ENCODE measurements around the gene SLC25A10.
"Not testable (repeated sequence)": the region's sequence is repeated elsewhere in the genome, so short reads cannot be mapped to it uniquely, and the experiment has no call there.

The SLC25A10 gene

DNA sequence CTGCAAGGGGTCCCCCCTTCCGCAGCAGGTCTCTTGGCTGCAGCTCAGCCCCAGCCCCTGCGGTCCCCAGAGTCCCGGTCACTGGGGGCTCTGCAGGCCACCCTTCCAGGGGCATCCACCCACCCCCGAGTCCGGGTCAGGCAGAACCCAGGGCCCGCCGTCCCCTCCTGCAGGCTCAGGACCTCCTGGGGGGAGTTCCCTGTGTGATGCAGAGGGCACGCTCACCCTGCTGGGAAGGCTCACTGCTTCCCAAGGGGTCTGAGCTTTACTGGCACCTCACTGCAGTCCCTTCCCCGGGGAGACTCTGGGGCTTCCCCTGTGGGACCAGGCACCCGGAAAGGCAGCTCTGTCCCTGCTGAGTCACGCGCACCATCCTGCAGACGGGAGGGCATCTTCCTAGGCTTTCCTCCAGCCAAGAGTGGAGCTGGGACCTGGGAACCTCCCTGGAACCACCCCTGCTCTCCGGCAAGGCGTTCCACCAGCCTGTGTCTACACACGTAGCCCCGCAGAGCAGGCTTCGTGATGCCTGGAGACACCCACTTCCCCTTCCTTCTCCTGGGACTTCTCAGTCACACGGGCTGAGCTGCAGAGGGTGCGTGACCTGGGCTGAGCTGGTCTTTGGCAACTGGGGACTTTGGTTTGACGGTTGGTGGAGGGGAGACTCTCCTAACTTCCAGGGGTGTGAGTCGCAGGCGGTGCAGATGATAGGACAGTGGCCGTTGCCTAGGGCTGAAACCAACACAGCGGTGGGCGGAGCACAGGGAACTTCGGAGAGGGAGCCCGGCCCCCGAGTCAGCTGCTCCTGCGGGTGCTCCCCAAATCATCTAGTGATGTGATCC is 23.4 kb downstream of the SLC25A10 start:
- Histone ChIP-seq H3K36me3 (ENCODE audit: insufficient read depth, low read depth, low read length) (no peaks in the 10 kb centered on the region), H3K9me3 (ENCODE audit: insufficient read depth, low read depth, low read length) (no peaks in the 10 kb centered on the region), H3K9ac (ENCODE audit: low read depth, low read length) (no peak overlapping the region), H3K4me1 (ENCODE audit: insufficient read depth, low read length) (no peaks in the 10 kb centered on the region; the same call in 1 of the 2 replicates), H3K27ac (ENCODE audit: low read length) (no peak overlapping the region), H3K27me3 (ENCODE audit: insufficient read depth, low read length) (no peaks in the 10 kb centered on the region), H3K4me3 (ENCODE audit: low read length) (no peak overlapping the region)

DNA sequence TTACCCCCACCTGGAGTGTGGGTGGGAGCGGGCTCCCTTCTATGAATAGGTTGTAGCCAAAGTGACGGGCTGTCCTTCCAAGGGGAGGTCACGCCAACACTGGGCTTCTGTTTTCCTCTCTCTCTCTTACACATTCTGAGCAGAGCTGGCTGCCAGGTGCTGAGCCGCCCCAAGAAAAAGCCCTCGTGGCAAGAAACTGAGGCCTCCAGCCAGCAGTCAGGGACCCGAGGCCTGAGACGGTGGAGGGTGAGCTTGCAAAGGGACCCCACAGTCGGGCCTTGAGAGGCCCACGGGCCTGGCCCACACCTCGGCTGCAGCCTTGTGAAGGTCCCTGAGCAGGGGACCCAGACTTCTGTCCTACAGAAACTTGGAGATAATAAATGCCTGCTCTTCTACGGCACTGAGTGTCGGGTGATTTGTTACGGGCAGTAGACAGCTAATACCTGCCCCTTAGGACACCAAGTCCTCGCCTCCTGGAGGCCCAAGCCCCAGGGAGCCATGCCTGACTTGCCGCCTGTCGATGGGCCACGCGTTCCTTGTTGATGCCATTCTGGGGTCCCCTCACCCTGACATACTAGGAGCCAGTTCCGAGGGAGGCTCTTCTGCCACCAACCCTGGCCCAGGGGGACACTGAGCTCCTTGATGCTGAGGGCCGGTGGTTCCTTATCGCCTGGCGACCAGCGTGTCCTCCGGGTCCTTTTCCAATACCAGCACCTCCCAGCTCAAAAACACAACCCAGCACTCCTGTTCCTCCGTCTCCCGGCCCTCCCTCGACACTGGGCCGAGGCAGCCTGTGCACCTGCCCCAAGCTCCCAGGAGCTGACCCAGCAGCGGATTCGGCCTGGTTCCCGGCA is 26.1 kb downstream of the SLC25A10 start:
- Histone ChIP-seq H3K4me3 (ENCODE audit: low read length) (no peak overlapping the region), H3K9ac (ENCODE audit: low read depth, low read length) (no peak overlapping the region), H3K27ac (ENCODE audit: low read length) (no peak overlapping the region), H3K27me3 (ENCODE audit: insufficient read depth, low read length) (no peaks in the 10 kb centered on the region), H3K9me3 (ENCODE audit: insufficient read depth, low read depth, low read length) (no peaks in the 10 kb centered on the region), H3K4me1 (ENCODE audit: insufficient read depth, low read length) (no peaks in the 10 kb centered on the region), H3K36me3 (ENCODE audit: insufficient read depth, low read depth, low read length) (no peaks in the 10 kb centered on the region)

DNA sequence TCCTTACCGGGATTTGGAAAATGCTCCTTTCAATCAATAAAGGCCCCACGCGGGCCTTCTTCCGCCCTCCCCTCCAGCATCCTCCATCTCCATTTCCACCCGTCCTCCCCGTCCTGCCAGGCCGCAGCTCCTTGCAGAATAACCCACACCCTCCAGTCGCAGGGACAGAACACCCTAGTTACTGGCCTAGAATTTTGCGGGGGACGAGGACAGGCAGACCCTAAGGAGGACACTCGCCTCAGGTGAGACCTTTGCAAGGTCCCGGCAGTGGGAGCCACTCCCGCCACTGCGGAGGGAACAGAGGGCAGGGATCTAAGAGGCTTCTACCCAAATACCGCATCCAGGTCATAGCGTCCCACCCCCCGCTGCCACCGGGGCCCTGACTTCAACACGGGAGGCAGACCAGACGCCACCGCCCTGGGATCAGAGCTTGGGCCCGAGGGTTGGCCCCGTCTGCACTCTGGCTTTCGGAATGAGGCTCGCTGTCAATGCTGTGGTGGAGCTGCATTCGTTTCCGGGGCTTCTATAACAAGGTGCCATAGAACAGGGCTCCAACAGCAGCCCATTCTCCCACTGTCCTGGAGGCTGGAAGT is 26.8 kb downstream of the SLC25A10 start:
- no peak overlapping the region for H3K27ac ChIP-seq (ENCODE audit: low read length)
- H3K4me3 ChIP-seq (ENCODE audit: low read length): no peak overlapping the region
- H3K4me1 ChIP-seq (ENCODE audit: insufficient read depth, low read length): no peaks in the 10 kb centered on the region
- no peaks in the 10 kb centered on the region for H3K27me3 ChIP-seq (ENCODE audit: insufficient read depth, low read length)
- H3K9me3 ChIP-seq (ENCODE audit: insufficient read depth, low read depth, low read length): no peaks in the 10 kb centered on the region
- no peak overlapping the region for H3K9ac ChIP-seq (ENCODE audit: low read depth, low read length)
- no peaks in the 10 kb centered on the region for H3K36me3 ChIP-seq (ENCODE audit: insufficient read depth, low read depth, low read length)

DNA sequence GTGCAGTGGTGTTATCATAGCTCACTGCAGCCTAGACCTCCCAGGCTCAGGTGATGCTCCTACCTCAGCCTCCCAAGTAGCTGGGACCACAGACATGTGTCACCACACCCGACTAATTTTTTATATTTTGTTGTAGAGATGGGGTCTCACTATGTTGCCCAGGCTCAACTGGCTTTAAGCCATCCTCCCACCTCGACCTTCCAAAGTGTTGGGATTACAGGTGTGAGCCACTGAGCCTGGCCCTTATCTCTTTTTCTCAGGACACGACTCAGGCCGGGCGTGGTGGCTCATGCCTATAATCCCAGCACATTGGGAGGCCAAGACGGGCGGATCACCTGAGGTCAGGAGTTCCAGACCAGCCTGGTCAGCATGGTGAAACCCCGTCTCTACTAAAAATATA is 27.5 kb downstream of the SLC25A10 start:
- not testable (repeated sequence) for H3K36me3 ChIP-seq (ENCODE audit: insufficient read depth, low read depth, low read length); H3K4me3 ChIP-seq (ENCODE audit: low read length); H3K4me1 ChIP-seq (ENCODE audit: insufficient read depth, low read length); H3K27me3 ChIP-seq (ENCODE audit: insufficient read depth, low read length); H3K9ac ChIP-seq (ENCODE audit: low read depth, low read length); H3K27ac ChIP-seq (ENCODE audit: low read length); H3K9me3 ChIP-seq (ENCODE audit: insufficient read depth, low read depth, low read length)

DNA sequence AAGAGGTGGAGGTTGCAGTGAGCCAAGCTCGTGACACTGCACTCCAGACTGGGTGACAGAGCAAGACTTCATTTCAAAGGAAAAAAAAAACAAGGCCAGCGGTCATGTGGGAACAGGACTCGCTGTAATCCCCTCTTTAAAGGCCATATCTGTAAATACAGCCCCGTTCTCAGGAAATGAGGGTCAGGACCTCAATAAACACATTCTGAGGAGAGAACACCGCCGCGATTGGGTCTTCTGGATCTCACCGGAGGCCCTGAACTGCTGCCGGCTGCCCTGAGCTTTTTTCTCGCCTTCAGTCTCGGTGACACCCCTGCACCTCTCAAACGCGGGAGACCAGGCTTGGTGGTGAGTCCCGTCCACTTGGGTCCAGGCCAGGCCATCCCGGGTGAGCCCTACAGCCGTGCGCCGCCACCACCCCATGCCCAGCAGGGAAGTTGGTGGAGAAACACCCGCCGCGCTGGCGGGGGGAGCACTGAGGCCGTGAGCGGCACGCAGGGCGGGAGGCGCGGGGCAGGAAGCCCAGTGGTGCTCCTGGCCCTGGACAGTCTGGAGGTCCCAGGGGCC is 28.4 kb downstream of the SLC25A10 start:
- H3K9me3 ChIP-seq (ENCODE audit: insufficient read depth, low read depth, low read length): no peaks in the 10 kb centered on the region
- H3K36me3 ChIP-seq (ENCODE audit: insufficient read depth, low read depth, low read length): no peaks in the 10 kb centered on the region
- H3K27ac ChIP-seq (ENCODE audit: low read length): no peak overlapping the region
- no peak overlapping the region for H3K4me3 ChIP-seq (ENCODE audit: low read length)
- no peaks in the 10 kb centered on the region for H3K4me1 ChIP-seq (ENCODE audit: insufficient read depth, low read length)
- no peak overlapping the region for H3K9ac ChIP-seq (ENCODE audit: low read depth, low read length)
- H3K27me3 ChIP-seq (ENCODE audit: insufficient read depth, low read length): no peaks in the 10 kb centered on the region

DNA sequence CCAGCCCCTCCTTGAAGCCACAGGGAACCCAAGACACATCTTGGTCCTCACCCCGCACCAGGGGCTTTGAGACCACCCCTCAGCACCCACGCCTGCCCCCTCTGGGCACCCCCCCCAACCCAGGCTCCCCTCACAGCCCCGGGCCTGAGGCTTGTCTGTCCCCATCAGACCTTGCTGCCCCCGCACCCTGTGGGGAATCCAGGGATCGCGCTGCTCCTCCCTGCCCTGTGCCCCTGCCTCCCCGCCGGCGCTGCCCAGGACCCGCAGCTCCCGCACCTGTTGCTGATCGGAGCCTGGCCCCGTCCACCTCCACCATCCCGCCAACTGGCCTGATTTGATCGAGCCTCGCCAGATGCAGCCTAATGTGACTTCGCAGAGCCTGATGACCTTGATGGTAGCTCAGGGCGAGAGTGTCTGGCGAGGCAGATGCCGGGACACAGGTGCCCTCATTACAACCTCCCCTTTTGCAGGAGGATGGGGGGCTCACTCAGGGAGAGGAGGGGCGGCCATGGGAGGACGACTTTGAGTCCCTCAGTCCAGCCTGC is 29.0 kb downstream of the SLC25A10 start:
- Histone ChIP-seq H3K4me1 (ENCODE audit: insufficient read depth, low read length) (no peaks in the 10 kb centered on the region), H3K27me3 (ENCODE audit: insufficient read depth, low read length) (no peaks in the 10 kb centered on the region), H3K36me3 (ENCODE audit: insufficient read depth, low read depth, low read length) (no peaks in the 10 kb centered on the region), H3K4me3 (ENCODE audit: low read length) (no peak overlapping the region), H3K9ac (ENCODE audit: low read depth, low read length) (no peak overlapping the region), H3K27ac (ENCODE audit: low read length) (no peak overlapping the region), H3K9me3 (ENCODE audit: insufficient read depth, low read depth, low read length) (no peaks in the 10 kb centered on the region)

DNA sequence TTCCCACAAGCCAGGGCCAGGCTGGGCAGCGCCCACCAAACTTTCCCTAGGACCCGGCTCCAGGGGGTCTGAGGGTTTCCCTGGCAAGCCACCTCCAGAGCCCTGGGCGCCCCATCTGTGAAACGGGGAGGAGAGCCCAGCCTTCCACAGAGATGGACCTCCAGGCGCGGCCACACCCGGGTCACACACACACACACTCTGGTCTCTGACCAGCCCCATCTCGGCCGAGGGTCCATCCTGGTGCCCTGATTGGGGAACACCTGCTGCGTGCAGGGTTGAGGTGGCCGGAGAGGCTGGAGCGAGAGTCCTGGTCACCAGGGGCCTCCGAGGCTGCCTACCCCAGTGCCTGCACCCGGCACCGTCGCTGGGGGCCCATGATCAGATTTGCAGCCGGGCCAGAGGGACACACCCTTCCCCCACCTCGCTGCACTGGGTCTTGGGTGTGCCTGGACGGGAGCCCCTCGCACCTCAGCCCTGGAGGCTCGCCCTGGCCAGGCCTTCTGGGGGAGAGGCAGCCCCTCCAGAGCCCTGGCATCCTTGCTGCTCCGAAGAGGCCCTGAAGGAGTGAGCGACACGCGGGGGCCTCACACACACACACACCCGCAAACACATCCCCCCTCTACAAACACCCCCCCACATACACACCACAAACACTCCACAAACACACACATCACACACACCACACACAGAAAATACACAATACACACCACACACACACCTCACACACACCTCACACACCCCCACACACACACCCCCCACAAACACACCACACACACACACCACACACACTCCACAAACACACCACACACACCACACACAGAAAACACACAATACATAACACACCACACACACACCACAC is 29.7 kb downstream of the SLC25A10 start:
- no peak overlapping the region for H3K9ac ChIP-seq (ENCODE audit: low read depth, low read length)
- no peak overlapping the region for H3K27ac ChIP-seq (ENCODE audit: low read length)
- no peaks in the 10 kb centered on the region for H3K27me3 ChIP-seq (ENCODE audit: insufficient read depth, low read length)
- H3K9me3 ChIP-seq (ENCODE audit: insufficient read depth, low read depth, low read length): no peaks in the 10 kb centered on the region
- H3K4me1 ChIP-seq (ENCODE audit: insufficient read depth, low read length): no peaks in the 10 kb centered on the region
- H3K36me3 ChIP-seq (ENCODE audit: insufficient read depth, low read depth, low read length): no peaks in the 10 kb centered on the region
- no peak overlapping the region for H3K4me3 ChIP-seq (ENCODE audit: low read length)
